T47D (cell line): ENCODE results near the gene TEX38.

Experiments used
- DNase-seq, 2 experiments: peaks; one replicate each; pipeline versions ENCODE4 v3.0.0 to v3.0.0-alpha.2; 2011 to 2012; ENCODE audit warnings: low read depth in 1 of 2, low spot score in 1 of 2
- JUND ChIP-seq: IDR thresholded peaks from 2 replicates; pipeline ENCODE4 v1.6.1; 2012; ENCODE audit warnings: low read depth
- in situ Hi-C: cut with HindIII; loops from 2 replicates; pipeline ENCODE4 v1.10.0; 2016; ENCODE audit warnings: low sequenced_read_pairs, low pct_unique_long_range_greater_than_20kb

TEX38 gene

GRCh38 chr1:46671554-46671953 is at the start of gene TEX38:
Gene TEX38 (plus strand): TSS chr1:46671854. CDS start chr1:46671935, 81 bp downstream.
- no peak for DNase-seq
- TF ChIP-seq JUND = no peak
- in situ Hi-C loops = no loop called here

GRCh38 chr1:46621930-46622329 is 49.7 kb upstream of the TEX38 start:
- in situ Hi-C loops = no loop called here
- no peak for TF ChIP-seq JUND
- no peak for DNase-seq

- peak; percentile 15 to 60 for DNase-seq
These were observed 49.3 kb upstream of the TEX38 start for GRCh38 chr1:46622344-46622743.

GRCh38 chr1:46623743-46624644 is 47.7 kb upstream of the TEX38 start:
- in situ Hi-C loops = no loop called here
- TF ChIP-seq JUND = no peak
- DNase-seq = no peak

More at GRCh38 chr1:46622344-46622743, 49.3 kb upstream of the TEX38 start:
- TF ChIP-seq JUND = no peak
- in situ Hi-C loops = no loop called here

- no peak for DNase-seq
- no peak for TF ChIP-seq JUND
- in situ Hi-C loops = no loop called here
These were observed 40.9 kb upstream of the TEX38 start for GRCh38 chr1:46630719-46631118.

- in situ Hi-C loops = no loop called here
- no peak for DNase-seq
- no peak for TF ChIP-seq JUND
These were observed 36.4 kb upstream of the TEX38 start for GRCh38 chr1:46635205-46635604.

GRCh38 chr1:46637444-46638083 is 34.1 kb upstream of the TEX38 start:
- no peak for DNase-seq
- in situ Hi-C loops = no loop called here
- no peak for TF ChIP-seq JUND

GRCh38 chr1:46638921-46639320 is 32.7 kb upstream of the TEX38 start:
- no peak for DNase-seq
- TF ChIP-seq JUND = no peak
- in situ Hi-C loops = no loop called here

GRCh38 chr1:46639547-46639946 is 32.1 kb upstream of the TEX38 start:
- in situ Hi-C loops = no loop called here
- no peak for DNase-seq
- TF ChIP-seq JUND = no peak

- in situ Hi-C loops = no loop called here
These were observed 29.5 kb upstream of the TEX38 start for GRCh38 chr1:46642115-46642680.

GRCh38 chr1:46643368-46643775 is 28.3 kb upstream of the TEX38 start:
- no peak for TF ChIP-seq JUND
- in situ Hi-C loops = no loop called here
- peak in 1 of 2 experiments; percentile 68 for DNase-seq

More at GRCh38 chr1:46642115-46642680, 29.5 kb upstream of the TEX38 start:
- no peak for TF ChIP-seq JUND
- no peak for DNase-seq

GRCh38 chr1:46645815-46646214 is 25.8 kb upstream of the TEX38 start:
- DNase-seq = no peak
- TF ChIP-seq JUND = no peak
- in situ Hi-C loops = no loop called here

- in situ Hi-C loops = no loop called here
- no peak for TF ChIP-seq JUND
- DNase-seq = no peak
These were observed 25.3 kb upstream of the TEX38 start for GRCh38 chr1:46646331-46646730.
